Measurements from ENCODE around the gene ASXL1.

DNA sequence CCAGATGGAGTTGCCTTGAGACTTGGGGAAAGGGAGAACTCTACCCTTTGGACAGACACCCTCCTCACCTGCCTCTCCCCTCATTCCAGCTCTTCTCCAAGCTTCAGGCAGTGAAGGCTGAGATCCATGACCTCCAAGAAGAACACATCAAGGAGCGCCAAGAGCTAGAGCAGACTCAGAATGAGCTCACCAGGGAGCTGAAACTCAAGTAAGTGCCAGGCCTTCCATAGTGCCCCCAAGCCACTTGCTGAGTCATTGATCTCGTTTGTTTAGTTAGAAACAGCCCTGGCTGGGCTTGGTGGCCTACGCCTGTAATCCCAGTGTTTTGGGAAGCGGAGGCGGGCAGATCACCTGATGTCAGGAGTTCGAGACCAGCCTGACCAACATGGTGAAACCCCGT, 41.5 kb upstream of the ASXL1 start:
- no peak for TF ChIP-seq RAD21 (conservative IDR thresholded peaks at IDR 0.05 in 1 of 2, IDR thresholded peaks at IDR 0.05 in 1 of 2)
- TF ChIP-seq RARB (CRISPR knock-in tag; IDR thresholded peaks at IDR 0.05) = no peak
- TF ChIP-seq, protein P1, sequence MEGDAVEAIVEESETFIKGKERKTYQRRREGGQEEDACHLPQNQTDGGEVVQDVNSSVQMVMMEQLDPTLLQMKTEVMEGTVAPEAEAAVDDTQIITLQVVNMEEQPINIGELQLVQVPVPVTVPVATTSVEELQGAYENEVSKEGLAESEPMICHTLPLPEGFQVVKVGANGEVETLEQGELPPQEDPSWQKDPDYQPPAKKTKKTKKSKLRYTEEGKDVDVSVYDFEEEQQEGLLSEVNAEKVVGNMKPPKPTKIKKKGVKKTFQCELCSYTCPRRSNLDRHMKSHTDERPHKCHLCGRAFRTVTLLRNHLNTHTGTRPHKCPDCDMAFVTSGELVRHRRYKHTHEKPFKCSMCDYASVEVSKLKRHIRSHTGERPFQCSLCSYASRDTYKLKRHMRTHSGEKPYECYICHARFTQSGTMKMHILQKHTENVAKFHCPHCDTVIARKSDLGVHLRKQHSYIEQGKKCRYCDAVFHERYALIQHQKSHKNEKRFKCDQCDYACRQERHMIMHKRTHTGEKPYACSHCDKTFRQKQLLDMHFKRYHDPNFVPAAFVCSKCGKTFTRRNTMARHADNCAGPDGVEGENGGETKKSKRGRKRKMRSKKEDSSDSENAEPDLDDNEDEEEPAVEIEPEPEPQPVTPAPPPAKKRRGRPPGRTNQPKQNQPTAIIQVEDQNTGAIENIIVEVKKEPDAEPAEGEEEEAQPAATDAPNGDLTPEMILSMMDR (IDR thresholded peaks at IDR 0.05) = no peak
